ENCODE measurements around the gene PCCA. TPM values are rescaled to one million over a fixed set of nuclear protein-coding genes. Genes with fewer than 3 reads are reported as not detected.

Gene PCCA
- total and polyA plus RNA-seq, 4 donors = 8.3 to 71.8 (median 22.8) TPM

GRCh38 chr13:100433475-100433874 is 344.6 kb downstream of the PCCA start:
- Histone ChIP-seq H3K9me3 (ENCODE audit: control insufficient read depth in 4 of 4, insufficient read depth in 3 of 4, low read length in 3 of 4) (no peaks in the 10 kb centered on the region), H3K27ac (ENCODE audit: low read depth in 1 of 2, low read length in 1 of 2) (no peak overlapping the region), H3K36me3 (ENCODE audit: control insufficient read depth in 4 of 4, insufficient read depth in 4 of 4, low read length in 4 of 4) (peaks cover 0 to 6% (median 3%) of the 10 kb centered on the region in 4 donors), H3K4me1 (ENCODE audit: control insufficient read depth in 5 of 5, insufficient read depth in 5 of 5, low read length in 5 of 5) (peaks cover 0 to 6% (median 0%) of the 10 kb centered on the region in 5 donors), H3K9ac (ENCODE audit: insufficient read depth in 1 of 2, low read length in 2 of 2) (no peak overlapping the region), H3K27me3 (ENCODE audit: control insufficient read depth in 3 of 3, insufficient read depth in 3 of 3, low read length in 2 of 3) (no peaks in the 10 kb centered on the region), H3K4me3 (no peak overlapping the region)
- ATAC-seq (ENCODE audit: insufficient read depth, low FRiP score) (no peak), DNase-seq (no peak)
- TF ChIP-seq, protein P1, sequence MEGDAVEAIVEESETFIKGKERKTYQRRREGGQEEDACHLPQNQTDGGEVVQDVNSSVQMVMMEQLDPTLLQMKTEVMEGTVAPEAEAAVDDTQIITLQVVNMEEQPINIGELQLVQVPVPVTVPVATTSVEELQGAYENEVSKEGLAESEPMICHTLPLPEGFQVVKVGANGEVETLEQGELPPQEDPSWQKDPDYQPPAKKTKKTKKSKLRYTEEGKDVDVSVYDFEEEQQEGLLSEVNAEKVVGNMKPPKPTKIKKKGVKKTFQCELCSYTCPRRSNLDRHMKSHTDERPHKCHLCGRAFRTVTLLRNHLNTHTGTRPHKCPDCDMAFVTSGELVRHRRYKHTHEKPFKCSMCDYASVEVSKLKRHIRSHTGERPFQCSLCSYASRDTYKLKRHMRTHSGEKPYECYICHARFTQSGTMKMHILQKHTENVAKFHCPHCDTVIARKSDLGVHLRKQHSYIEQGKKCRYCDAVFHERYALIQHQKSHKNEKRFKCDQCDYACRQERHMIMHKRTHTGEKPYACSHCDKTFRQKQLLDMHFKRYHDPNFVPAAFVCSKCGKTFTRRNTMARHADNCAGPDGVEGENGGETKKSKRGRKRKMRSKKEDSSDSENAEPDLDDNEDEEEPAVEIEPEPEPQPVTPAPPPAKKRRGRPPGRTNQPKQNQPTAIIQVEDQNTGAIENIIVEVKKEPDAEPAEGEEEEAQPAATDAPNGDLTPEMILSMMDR (IDR thresholded peaks at IDR 0.05; ENCODE audit: control extremely low read depth, extremely low read depth) = no peak

DNA sequence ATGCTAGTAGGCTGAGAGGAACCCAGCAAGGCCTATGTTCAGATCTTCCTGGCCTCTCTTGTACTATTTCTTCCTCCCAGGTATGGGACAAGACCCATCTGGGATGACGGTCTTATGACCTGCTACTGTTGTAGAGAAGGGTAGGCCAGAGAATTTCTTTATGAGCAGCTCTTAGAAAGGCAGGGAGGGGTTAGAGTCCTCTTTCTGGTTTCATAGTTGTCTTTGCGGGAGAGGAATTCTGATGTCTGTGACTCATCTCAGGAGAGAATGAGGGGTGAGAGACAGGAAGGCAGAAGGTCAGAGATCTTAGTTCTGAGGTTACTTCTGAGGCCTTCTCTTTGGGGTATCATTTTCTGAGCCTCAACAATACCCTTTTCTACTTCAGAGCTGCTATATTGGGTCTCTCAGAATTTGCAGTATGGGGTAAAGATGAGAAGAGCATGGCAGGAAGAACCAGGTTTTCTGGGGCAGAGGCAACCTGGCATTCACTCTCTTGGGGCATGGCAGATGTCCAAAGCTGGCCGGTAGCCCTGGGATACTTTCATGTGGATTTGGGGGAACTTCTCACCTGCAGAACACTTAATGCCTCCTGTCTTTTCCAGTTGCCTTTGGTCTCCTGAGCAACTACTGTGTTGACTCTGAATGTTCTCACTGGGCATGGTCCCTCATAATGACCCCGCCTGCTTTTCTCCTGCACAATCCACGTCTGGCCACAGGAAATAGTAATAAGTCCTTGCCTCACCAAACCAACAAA is 345.3 kb downstream of the PCCA start:
- Histone ChIP-seq H3K36me3 (ENCODE audit: control insufficient read depth in 4 of 4, insufficient read depth in 4 of 4, low read length in 4 of 4) (peaks cover 0 to 6% (median 3%) of the 10 kb centered on the region in 4 donors), H3K4me1 (ENCODE audit: control insufficient read depth in 5 of 5, insufficient read depth in 5 of 5, low read length in 5 of 5) (no peaks in the 10 kb centered on the region), H3K27ac (ENCODE audit: low read depth in 1 of 2, low read length in 1 of 2) (no peak overlapping the region), H3K27me3 (ENCODE audit: control insufficient read depth in 3 of 3, insufficient read depth in 3 of 3, low read length in 2 of 3) (no peaks in the 10 kb centered on the region), H3K4me3 (no peak overlapping the region), H3K9ac (ENCODE audit: insufficient read depth in 1 of 2, low read length in 2 of 2) (no peak overlapping the region), H3K9me3 (ENCODE audit: control insufficient read depth in 4 of 4, insufficient read depth in 3 of 4, low read length in 3 of 4) (no peaks in the 10 kb centered on the region)
- DNase-seq = no peak
- TF ChIP-seq, protein P1 (IDR thresholded peaks at IDR 0.05; ENCODE audit: control extremely low read depth, extremely low read depth) = no peak
- WGBS, 2 donors = 74 to 89% methylated on average over 5 of the region's 5 CpGs
- ATAC-seq (ENCODE audit: insufficient read depth, low FRiP score) = no peak

- Histone ChIP-seq H3K9ac (ENCODE audit: insufficient read depth in 1 of 2, low read length in 2 of 2) (no peak overlapping the region), H3K27me3 (ENCODE audit: control insufficient read depth in 3 of 3, insufficient read depth in 3 of 3, low read length in 2 of 3) (no peaks in the 10 kb centered on the region), H3K36me3 (ENCODE audit: control insufficient read depth in 4 of 4, insufficient read depth in 4 of 4, low read length in 4 of 4) (peaks cover 0 to 6% (median 1%) of the 10 kb centered on the region in 4 donors), H3K9me3 (ENCODE audit: control insufficient read depth in 4 of 4, insufficient read depth in 3 of 4, low read length in 3 of 4) (no peaks in the 10 kb centered on the region), H3K4me3 (no peak overlapping the region), H3K27ac (ENCODE audit: low read depth in 1 of 2, low read length in 1 of 2) (no peak overlapping the region), H3K4me1 (ENCODE audit: control insufficient read depth in 5 of 5, insufficient read depth in 5 of 5, low read length in 5 of 5) (peaks cover 0 to 7% (median 0%) of the 10 kb centered on the region in 5 donors)
- DNase-seq (no peak), ATAC-seq (ENCODE audit: insufficient read depth, low FRiP score) (no peak)
- TF ChIP-seq, protein P1 (IDR thresholded peaks at IDR 0.05; ENCODE audit: control extremely low read depth, extremely low read depth) = no peak
- 95 to 97% methylated on average over 4 of the region's 4 CpGs for WGBS, 2 donors
These were observed 347.2 kb downstream of the PCCA start for GRCh38 chr13:100436099-100436498.

Data from lung (tissue), 12 donors.